MM.1S (cell line): ENCODE measurements around the gene SH3BGRL3.
A peak's percentile ranks its signal among the peaks of the same experiment; 100 is the strongest.

Source experiments
- DNase-seq: peaks from one replicate; pipeline ENCODE4 v3.0.0-alpha.2; 2015
- H2AFZ ChIP-seq: fragments of 300-600 bp; sonication (generic); 2 replicates; pipeline ENCODE4 v1.6.0; 2016; ENCODE audit warnings: antibody characterized with exemption, low read length
- H3F3A ChIP-seq: fragments of 300-600 bp; sonication (generic); 2 replicates; pipeline ENCODE4 v1.6.1; 2016; ENCODE audit warnings: mild to moderate bottlenecking, antibody characterized with exemption, low read length, moderate library complexity, mixed read lengths; ENCODE audit not compliant: insufficient read depth
- H3K27ac ChIP-seq: fragments of 300-600 bp; sonication (generic); 2 replicates; pipeline ENCODE4 v1.5.1; 2016; ENCODE audit warnings: mild to moderate bottlenecking, low read length
- H3K27me3 ChIP-seq: fragments of 300-600 bp; sonication (generic); replicated peaks from 2 replicates; pipeline ENCODE4 v1.6.0; 2016; ENCODE audit warnings: low read length; ENCODE audit not compliant: insufficient read depth
- H3K36me3 ChIP-seq: fragments of 300-600 bp; sonication (generic); replicated peaks from 2 replicates; pipeline ENCODE4 v1.6.1; 2016; ENCODE audit warnings: mild to moderate bottlenecking, low read length, mixed read lengths; ENCODE audit not compliant: insufficient read depth
- H3K4me1 ChIP-seq: fragments of 300-600 bp; sonication (generic); 2 replicates; pipeline ENCODE4 v1.6.1; 2016; ENCODE audit warnings: low read length, mixed read lengths
- H3K4me2 ChIP-seq: fragments of 300-600 bp; sonication (generic); 2 replicates; pipeline ENCODE4 v1.6.0; 2016; ENCODE audit warnings: low read depth, low read length
- H3K4me3 ChIP-seq: fragments of 300-600 bp; sonication (generic); 2 replicates; pipeline ENCODE4 v1.5.1; 2016; ENCODE audit warnings: low read length, mixed read lengths
- H3K79me2 ChIP-seq: fragments of 300-600 bp; sonication (generic); 2 replicates; pipeline ENCODE4 v1.6.1; 2016; ENCODE audit warnings: mixed run types, low read length, mixed read lengths
- H3K9ac ChIP-seq: fragments of 300-600 bp; sonication (generic); 2 replicates; pipeline ENCODE4 v1.6.1; 2016; ENCODE audit warnings: low read length, mixed read lengths
- H3K9me2 ChIP-seq: fragments of 300-600 bp; sonication (generic); replicated peaks from 2 replicates; pipeline ENCODE4 v1.6.1; 2016; ENCODE audit warnings: mild to moderate bottlenecking, low read length, mixed read lengths; ENCODE audit not compliant: insufficient read depth
- H3K9me3 ChIP-seq: fragments of 300-600 bp; sonication (generic); replicated peaks from 2 replicates; pipeline ENCODE4 v1.6.1; 2016; ENCODE audit warnings: mild to moderate bottlenecking, low read length, mixed read lengths; ENCODE audit not compliant: insufficient read depth
- H4K20me1 ChIP-seq: fragments of 300-600 bp; sonication (generic); 2 replicates; pipeline ENCODE4 v1.6.1; 2016; ENCODE audit warnings: mild to moderate bottlenecking, low read length, moderate library complexity, mixed read lengths; ENCODE audit not compliant: insufficient read depth
- CTCF ChIP-seq: fragments of 300-600 bp; sonication (generic); IDR thresholded peaks from 2 replicates; pipeline ENCODE4 v1.5.1; 2016; ENCODE audit warnings: antibody characterized with exemption, low read length, mixed read lengths
- EZH2 ChIP-seq: fragments of 300-600 bp; sonication (generic); optimal IDR thresholded peaks from 2 replicates; pipeline ENCODE3; 2017; ENCODE audit warnings: low read depth, mild to moderate bottlenecking, antibody characterized with exemption, low read length, mixed read lengths
- EZH2phosphoT487 ChIP-seq: fragments of 300-600 bp; sonication (generic); IDR thresholded peaks from 2 replicates; pipeline ENCODE4 v1.6.1; 2018; ENCODE audit warnings: antibody characterized with exemption, low read length

SH3BGRL3 gene

GRCh38 chr1:26302733-26303405 lies 23.0 kb downstream of the SH3BGRL3 start:
- no peak overlapping the region for H3K4me2 ChIP-seq
- no peak for DNase-seq
- H3K9me2 ChIP-seq = no peaks in the 10 kb centered on the region
- H3K36me3 ChIP-seq = no peaks in the 10 kb centered on the region
- H3F3A ChIP-seq = peaks cover 10% of the 10 kb centered on the region
- H3K27ac ChIP-seq = no peak overlapping the region
- H3K27me3 ChIP-seq = no peaks in the 10 kb centered on the region
- no peaks in the 10 kb centered on the region for H4K20me1 ChIP-seq
- H2AFZ ChIP-seq = no peak overlapping the region
- no peaks in the 10 kb centered on the region for H3K9me3 ChIP-seq
- H3K79me2 ChIP-seq = peaks cover 11% of the 10 kb centered on the region
- TF ChIP-seq EZH2phosphoT487 (no peak), EZH2 (no peak), CTCF (no peak)
- no peak overlapping the region for H3K4me3 ChIP-seq
- H3K4me1 ChIP-seq = peaks cover 12% of the 10 kb centered on the region
- H3K9ac ChIP-seq = no peak overlapping the region

GRCh38 chr1:26305667-26306289 lies 25.9 kb downstream of the SH3BGRL3 start:
- TF ChIP-seq EZH2phosphoT487 (no peak), CTCF (no peak)
- Histone ChIP-seq H3K9ac (peak overlapping the region; percentile 78), H3K36me3 (no peaks in the 10 kb centered on the region), H3K27me3 (no peaks in the 10 kb centered on the region), H2AFZ (peak overlapping the region; percentile 87), H3K27ac (peak overlapping the region; percentile 47; the same call in 1 of the 2 replicates), H3K4me2 (peak overlapping the region; percentile 95), H3K9me2 (no peaks in the 10 kb centered on the region), H3K4me1 (peaks cover 15% of the 10 kb centered on the region), H3K9me3 (no peaks in the 10 kb centered on the region), H3K79me2 (peaks cover 11% of the 10 kb centered on the region), H3K4me3 (peak overlapping the region; percentile 90), H4K20me1 (no peaks in the 10 kb centered on the region), H3F3A (peaks cover 10% of the 10 kb centered on the region)
- DNase-seq = no peak

- Histone ChIP-seq H3K4me2 (peak within 1 kb of the TSS; percentile 99), H3K4me1 (peaks cover 15% of the 10 kb centered on the region), H3K9me2 (no peaks in the 10 kb centered on the region), H3K4me3 (peak within 1 kb of the TSS; percentile 90), H3K36me3 (no peaks in the 10 kb centered on the region), H3F3A (peaks cover 10% of the 10 kb centered on the region), H2AFZ (peak within 1 kb of the TSS; percentile 87), H3K9ac (peak within 1 kb of the TSS; percentile 88), H4K20me1 (no peaks in the 10 kb centered on the region), H3K79me2 (peaks cover 11% of the 10 kb centered on the region), H3K27me3 (no peaks in the 10 kb centered on the region), H3K9me3 (no peaks in the 10 kb centered on the region), H3K27ac (peak within 1 kb of the TSS; percentile 91)
- peak; percentile 98 for DNase-seq
- no peak for TF ChIP-seq CTCF
- TF ChIP-seq EZH2phosphoT487 = no peak
- no peak for TF ChIP-seq EZH2
Observed at GRCh38 chr1:26306290-26307229, 26.7 kb downstream of the SH3BGRL3 start, which contains the start of gene UBXN11. Gene UBXN11, minus strand, starts transcription at chr1:26306636. Its CDS starts 3,753 bp downstream, at chr1:26302883.
